ENCODE measurements around the gene CCDC120. TPM values are rescaled to one million over a fixed set of nuclear protein-coding genes. Genes with fewer than 3 reads are reported as not detected.

CCDC120 gene
- total RNA-seq, 1 donor from 2014 or later: 1.6 TPM

DNA sequence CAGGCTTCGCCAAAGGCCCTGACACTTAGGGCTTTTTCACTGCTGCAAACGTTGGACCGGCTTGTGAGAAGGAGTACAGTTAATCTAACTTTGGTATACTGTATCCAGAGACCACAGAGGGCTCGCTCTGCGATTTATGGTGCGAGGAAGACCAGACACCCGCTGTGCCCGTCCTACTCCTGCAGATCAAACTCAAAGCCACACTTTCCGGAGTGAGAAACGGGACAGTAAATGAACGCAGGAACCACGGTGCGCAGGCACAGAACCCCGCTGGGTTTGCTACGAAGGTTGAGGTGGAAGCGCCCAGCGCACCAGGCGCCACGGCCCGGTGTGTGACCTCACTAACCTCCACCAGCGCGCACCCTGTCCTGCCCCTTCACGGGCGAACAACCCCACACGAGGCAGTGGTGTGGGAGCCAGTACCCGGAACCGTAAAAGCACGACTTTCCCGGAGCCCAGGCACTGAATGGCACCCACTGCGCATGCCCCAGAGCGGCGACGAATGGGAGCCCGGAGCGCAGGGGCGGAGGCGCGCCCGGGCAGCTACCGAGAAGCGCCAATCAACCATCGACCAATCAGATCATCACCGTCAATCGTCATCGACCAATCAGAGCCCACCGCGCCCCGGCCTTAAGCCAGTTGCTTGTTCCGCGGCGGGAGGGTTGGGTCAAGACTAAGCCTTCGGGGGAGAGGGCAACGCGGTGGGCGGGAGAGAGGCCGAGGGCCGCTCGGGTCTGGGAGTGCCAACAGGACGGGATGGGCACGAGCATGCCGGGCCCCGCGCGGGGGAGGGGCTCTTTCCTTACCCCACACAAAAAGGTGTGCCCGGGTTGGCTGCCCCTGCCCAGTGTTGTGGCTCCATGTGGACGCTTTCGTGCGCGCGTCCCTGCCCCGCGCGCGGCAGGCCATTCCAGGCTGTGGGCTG lies 42.2 kb downstream of the CCDC120 start:
- H3K4me3 ChIP-seq: peak overlapping the region; percentile 74
- no peaks in the 10 kb centered on the region for H3K9me3 ChIP-seq (replicated peaks)
- intact Hi-C loops (cut with micrococcal nuclease): no loop called here
- H3K27me3 ChIP-seq (ENCODE audit: low read depth): no peaks in the 10 kb centered on the region
- H3K36me3 ChIP-seq: no peaks in the 10 kb centered on the region
- TF ChIP-seq, protein P1, sequence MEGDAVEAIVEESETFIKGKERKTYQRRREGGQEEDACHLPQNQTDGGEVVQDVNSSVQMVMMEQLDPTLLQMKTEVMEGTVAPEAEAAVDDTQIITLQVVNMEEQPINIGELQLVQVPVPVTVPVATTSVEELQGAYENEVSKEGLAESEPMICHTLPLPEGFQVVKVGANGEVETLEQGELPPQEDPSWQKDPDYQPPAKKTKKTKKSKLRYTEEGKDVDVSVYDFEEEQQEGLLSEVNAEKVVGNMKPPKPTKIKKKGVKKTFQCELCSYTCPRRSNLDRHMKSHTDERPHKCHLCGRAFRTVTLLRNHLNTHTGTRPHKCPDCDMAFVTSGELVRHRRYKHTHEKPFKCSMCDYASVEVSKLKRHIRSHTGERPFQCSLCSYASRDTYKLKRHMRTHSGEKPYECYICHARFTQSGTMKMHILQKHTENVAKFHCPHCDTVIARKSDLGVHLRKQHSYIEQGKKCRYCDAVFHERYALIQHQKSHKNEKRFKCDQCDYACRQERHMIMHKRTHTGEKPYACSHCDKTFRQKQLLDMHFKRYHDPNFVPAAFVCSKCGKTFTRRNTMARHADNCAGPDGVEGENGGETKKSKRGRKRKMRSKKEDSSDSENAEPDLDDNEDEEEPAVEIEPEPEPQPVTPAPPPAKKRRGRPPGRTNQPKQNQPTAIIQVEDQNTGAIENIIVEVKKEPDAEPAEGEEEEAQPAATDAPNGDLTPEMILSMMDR (IDR thresholded peaks at IDR 0.05; ENCODE audit: borderline replicate concordance): no peak
- peak; percentile 90 for DNase-seq
- H3K27ac ChIP-seq (replicated peaks): peak overlapping the region; percentile 85
- H3K4me1 ChIP-seq: peaks cover 11% of the 10 kb centered on the region

DNA sequence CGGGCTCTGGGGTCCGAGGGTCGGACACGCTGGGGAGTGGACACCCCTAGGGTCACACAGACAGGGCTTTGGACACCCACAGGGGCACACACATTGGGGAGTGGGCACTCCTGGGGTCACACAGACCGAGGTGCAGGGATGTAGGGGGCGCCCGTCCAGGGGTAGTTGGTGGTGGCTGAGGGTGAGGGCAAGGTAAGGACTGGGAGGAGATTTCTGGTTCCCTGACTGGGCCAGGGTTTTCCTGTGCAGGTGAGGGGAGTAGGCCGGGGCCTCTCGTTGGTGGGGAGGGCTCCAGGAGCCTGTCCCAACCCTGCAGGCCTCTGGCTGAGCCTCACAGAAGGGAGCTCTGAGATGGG lies 42.8 kb downstream of the CCDC120 start:
- TF ChIP-seq, protein P1 (IDR thresholded peaks at IDR 0.05; ENCODE audit: borderline replicate concordance): no peak
- H3K4me3 ChIP-seq: peak overlapping the region; percentile 74
- intact Hi-C loops (cut with micrococcal nuclease): no loop called here

DNA sequence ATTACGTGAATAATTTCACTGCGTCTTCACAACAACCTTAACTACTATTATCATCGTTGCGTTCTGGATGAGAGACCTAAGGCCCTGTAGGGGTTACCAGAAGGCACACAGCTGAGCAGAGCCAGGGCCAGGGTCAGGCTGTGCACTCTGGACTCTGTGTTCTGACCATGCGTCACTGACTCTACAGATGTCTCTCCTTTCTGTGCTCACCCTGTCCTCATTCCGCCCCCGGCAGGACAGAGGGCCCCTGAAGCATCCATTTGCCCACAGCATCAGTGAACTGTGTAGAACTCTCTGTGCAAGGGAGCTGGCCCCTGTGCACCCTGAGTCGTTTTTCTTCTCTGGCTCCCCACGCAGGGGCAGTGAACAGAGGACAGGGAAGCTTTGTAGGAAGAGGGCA lies 43.4 kb downstream of the CCDC120 start:
- H3K9me3 ChIP-seq (replicated peaks): no peaks in the 10 kb centered on the region
- no peak overlapping the region for H3K27ac ChIP-seq (replicated peaks)
- DNase-seq: no peak
- no peaks in the 10 kb centered on the region for H3K27me3 ChIP-seq (ENCODE audit: low read depth)
- TF ChIP-seq, protein P1 (IDR thresholded peaks at IDR 0.05; ENCODE audit: borderline replicate concordance): no peak
- no peak overlapping the region for H3K4me3 ChIP-seq
- peaks cover 11% of the 10 kb centered on the region for H3K4me1 ChIP-seq
- intact Hi-C loops (cut with micrococcal nuclease): no loop called here
- H3K36me3 ChIP-seq: no peaks in the 10 kb centered on the region

More for the DNA sequence above, 42.8 kb downstream of the CCDC120 start:
- Histone ChIP-seq H3K27me3 (ENCODE audit: low read depth) (no peaks in the 10 kb centered on the region), H3K36me3 (no peaks in the 10 kb centered on the region), H3K4me1 (peaks cover 11% of the 10 kb centered on the region), H3K9me3 (replicated peaks) (no peaks in the 10 kb centered on the region), H3K27ac (replicated peaks) (peak overlapping the region; percentile 85)
- DNase-seq: no peak

DNA sequence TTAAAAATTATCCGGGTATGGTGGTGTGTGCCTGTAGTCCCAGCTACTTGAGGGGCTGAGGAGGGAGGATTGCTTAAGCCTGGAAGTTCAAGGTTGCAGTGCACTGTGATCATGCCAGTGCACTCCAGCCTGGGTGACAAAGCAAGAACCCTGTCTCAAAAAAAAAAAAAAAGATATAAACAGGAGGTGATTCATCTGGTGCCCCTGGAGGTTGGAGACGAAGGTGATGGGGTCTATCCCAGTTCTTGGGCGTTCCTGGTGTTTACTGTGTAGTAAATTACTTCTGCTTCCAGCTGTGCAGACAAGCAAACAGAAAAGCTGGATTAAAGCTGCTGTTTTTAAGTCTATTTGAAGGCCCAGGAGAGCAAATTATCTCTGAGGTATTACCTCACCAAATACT lies 44.8 kb downstream of the CCDC120 start:
- Histone ChIP-seq H3K27ac (replicated peaks) (no peak overlapping the region), H3K4me1 (peaks cover 11% of the 10 kb centered on the region), H3K27me3 (ENCODE audit: low read depth) (no peaks in the 10 kb centered on the region), H3K36me3 (no peaks in the 10 kb centered on the region), H3K9me3 (replicated peaks) (no peaks in the 10 kb centered on the region), H3K4me3 (no peak overlapping the region)
- intact Hi-C loops (cut with micrococcal nuclease): no loop called here
- DNase-seq: no peak
- TF ChIP-seq, protein P1 (IDR thresholded peaks at IDR 0.05; ENCODE audit: borderline replicate concordance): no peak

- H3K27me3 ChIP-seq (ENCODE audit: low read depth): no peaks in the 10 kb centered on the region
- intact Hi-C loops (cut with micrococcal nuclease): no loop called here
- TF ChIP-seq, protein P1 (IDR thresholded peaks at IDR 0.05; ENCODE audit: borderline replicate concordance): no peak
Measured at GRCh38 chrX:49106296-49106695, 47.5 kb downstream of the CCDC120 start.

More at GRCh38 chrX:49106296-49106695, 47.5 kb downstream of the CCDC120 start:
- Histone ChIP-seq H3K27ac (replicated peaks) (no peak overlapping the region), H3K4me3 (no peak overlapping the region), H3K9me3 (replicated peaks) (no peaks in the 10 kb centered on the region), H3K36me3 (no peaks in the 10 kb centered on the region), H3K4me1 (peaks cover 6% of the 10 kb centered on the region)
- no peak for DNase-seq
